ENCODE measurements around the gene PCNX1.

- TF ChIP-seq RFX5 (IDR thresholded peaks at IDR 0.05; ENCODE audit: low read depth, low read length), result no peak
- TF ChIP-seq CTCF (conservative IDR thresholded peaks at IDR 0.05; ENCODE audit: low read depth, low read length), result no peak
- TF ChIP-seq MAFK (IDR thresholded peaks at IDR 0.05; ENCODE audit: low read depth, low read length), result no peak
- TF ChIP-seq FOS (IDR thresholded peaks at IDR 0.05; ENCODE audit: low read depth, low read length), result no peak
- TF ChIP-seq BHLHE40 (IDR thresholded peaks at IDR 0.05; ENCODE audit: low read depth, low read length), result no peak
- TF ChIP-seq POLR2A (IDR thresholded peaks at IDR 0.05; ENCODE audit: low read depth, low read length), result no peak
- no peak for TF ChIP-seq RAD21 (IDR thresholded peaks at IDR 0.05; ENCODE audit: low read length)
- TF ChIP-seq RCOR1 (IDR thresholded peaks at IDR 0.05; ENCODE audit: insufficient replicate concordance, low read length), result no peak
- TF ChIP-seq CHD1 (IDR thresholded peaks at IDR 0.05; ENCODE audit: low read depth, low read length), result no peak
- no peak for TF ChIP-seq MXI1 (IDR thresholded peaks at IDR 0.05; ENCODE audit: borderline replicate concordance, low read depth, low read length)
- no peak for TF ChIP-seq MAZ (IDR thresholded peaks at IDR 0.05; ENCODE audit: borderline replicate concordance, low read depth, low read length)
- TF ChIP-seq USF2 (IDR thresholded peaks at IDR 0.05; ENCODE audit: low read depth, low read length), result no peak
- TF ChIP-seq SMC3 (IDR thresholded peaks at IDR 0.05; ENCODE audit: low read depth, low read length), result no peak
- TF ChIP-seq ELK1 (IDR thresholded peaks at IDR 0.05; ENCODE audit: borderline replicate concordance, low read depth, low read length), result no peak
Measured at GRCh38 chr14:70995211-70995610, 88.0 kb downstream of the PCNX1 start.
